ENCODE measurements around the gene OLFM2. TPM values are rescaled to one million over a fixed set of nuclear protein-coding genes. Genes with fewer than 3 reads are reported as not detected.
"Not testable (repeated sequence)": the region's sequence is repeated elsewhere in the genome, so short reads cannot be mapped to it uniquely, and the experiment has no call there.

OLFM2 gene
- total RNA-seq, 1 experiment from 2014 or later, result 9.7 TPM

- ChIA-PET POLR2A (no interaction called here), CTCF (interaction anchor here (0.7 to 2.9 kb wide), 3 partner anchors 96 to 190 kb away, joined by 3 to 11 read pairs (median 5); no protein-coding TSS in a partner anchor)
- TF ChIP-seq SIN3A (IDR thresholded peaks at IDR 0.05; ENCODE audit: borderline replicate concordance, insufficient read depth, low read depth, low read length), result no peak
- TF ChIP-seq TCF7L2 (IDR thresholded peaks at IDR 0.05; ENCODE audit: low read depth, low read length), result no peak
- TF ChIP-seq CTCF (IDR thresholded peaks at IDR 0.05), result no peak
- no peak for TF ChIP-seq REST (IDR thresholded peaks at IDR 0.05; ENCODE audit: insufficient read depth in 1 of 2, low read depth in 2 of 2, low read length in 1 of 2)
- TF ChIP-seq POLR2AphosphoS5 (IDR thresholded peaks at IDR 0.05; ENCODE audit: low read depth, low read length), result no peak
- no peaks in the 10 kb centered on the region; the same call in 1 of the 2 replicates for H3K36me3 ChIP-seq (ENCODE audit: control insufficient read depth, insufficient read depth, low read length)
- ATAC-seq (no peak), DNase-seq (ENCODE audit: low read depth, low spot score) (no peak)
- H3K4me1 ChIP-seq (ENCODE audit: control insufficient read depth, insufficient read depth, low read length), result no peaks in the 10 kb centered on the region
- BruUV-seq (replicated peaks), result no TSS peak
- in situ Hi-C loops (cut with HindIII; ENCODE audit: low pct_unique_long_range_greater_than_20kb, low sequenced_read_pairs) (no loop called here), intact Hi-C loops (cut with micrococcal nuclease; ENCODE audit: unreplicated experiment) (no loop called here)
- no peak overlapping the region for H3K4me3 ChIP-seq (ENCODE audit: low read depth in 2 of 2, low read length in 2 of 2)
- H3K27me3 ChIP-seq (ENCODE audit: control insufficient read depth, insufficient read depth, low read length), result no peaks in the 10 kb centered on the region; the same call in 1 of the 2 replicates
- H3K9me3 ChIP-seq (ENCODE audit: control insufficient read depth, insufficient read depth, low read depth, low read length), result no peaks in the 10 kb centered on the region
- no peak overlapping the region for H3K27ac ChIP-seq (ENCODE audit: low read length)
Observed at GRCh38 chr19:9931629-9932028, 4.7 kb downstream of the OLFM2 start.

GRCh38 chr19:9923440-9923839 is 12.9 kb downstream of the OLFM2 start:
- Histone ChIP-seq H3K4me3 (ENCODE audit: low read depth in 2 of 2, low read length in 2 of 2) (no peak overlapping the region), H3K36me3 (ENCODE audit: control insufficient read depth, insufficient read depth, low read length) (no peaks in the 10 kb centered on the region), H3K27me3 (ENCODE audit: control insufficient read depth, insufficient read depth, low read length) (no peaks in the 10 kb centered on the region), H3K27ac (ENCODE audit: low read length) (no peak overlapping the region), H3K9me3 (ENCODE audit: control insufficient read depth, insufficient read depth, low read depth, low read length) (no peaks in the 10 kb centered on the region), H3K4me1 (ENCODE audit: control insufficient read depth, insufficient read depth, low read length) (no peaks in the 10 kb centered on the region)
- DNase-seq (ENCODE audit: low read depth, low spot score) (no peak), ATAC-seq (no peak)
- BruUV-seq (replicated peaks), result no TSS peak
- in situ Hi-C loops (cut with HindIII; ENCODE audit: low pct_unique_long_range_greater_than_20kb, low sequenced_read_pairs), result no loop called here
- TF ChIP-seq SIN3A (IDR thresholded peaks at IDR 0.05; ENCODE audit: borderline replicate concordance, insufficient read depth, low read depth, low read length) (no peak), POLR2AphosphoS5 (IDR thresholded peaks at IDR 0.05; ENCODE audit: low read depth, low read length) (no peak), CTCF (IDR thresholded peaks at IDR 0.05) (no peak), TCF7L2 (IDR thresholded peaks at IDR 0.05; ENCODE audit: low read depth, low read length) (no peak), REST (IDR thresholded peaks at IDR 0.05; ENCODE audit: insufficient read depth in 1 of 2, low read depth in 2 of 2, low read length in 1 of 2) (no peak)
- intact Hi-C loops (cut with micrococcal nuclease; ENCODE audit: unreplicated experiment), result no loop called here
- ChIA-PET CTCF (no interaction called here), POLR2A (interaction anchor here (0.7 kb wide), 1 partner anchor 407 kb away, joined by 4 read pairs; no protein-coding TSS in a partner anchor)

- H3K36me3 ChIP-seq (ENCODE audit: control insufficient read depth, insufficient read depth, low read length); H3K27ac ChIP-seq (ENCODE audit: low read length); H3K4me3 ChIP-seq (ENCODE audit: low read depth in 2 of 2, low read length in 2 of 2); DNase-seq (ENCODE audit: low read depth, low spot score); H3K9me3 ChIP-seq (ENCODE audit: control insufficient read depth, insufficient read depth, low read depth, low read length); BruUV-seq (replicated peaks); POLR2A ChIA-PET; CTCF ChIA-PET; ATAC-seq; in situ Hi-C loops (cut with HindIII; ENCODE audit: low pct_unique_long_range_greater_than_20kb, low sequenced_read_pairs); H3K27me3 ChIP-seq (ENCODE audit: control insufficient read depth, insufficient read depth, low read length); H3K4me1 ChIP-seq (ENCODE audit: control insufficient read depth, insufficient read depth, low read length); intact Hi-C loops (cut with micrococcal nuclease; ENCODE audit: unreplicated experiment): not testable (repeated sequence)
Observed at GRCh38 chr19:9922782-9923379, 13.4 kb downstream of the OLFM2 start.
